HG02571 (cell line): ENCODE measurements around the gene WSCD1.

Source experiments
- ATAC-seq: cut with Tn5 transposase; IDR thresholded peaks from one replicate; pipeline ENCODE4 v1.9.1; 2021; ENCODE audit warnings: mild to moderate bottlenecking, moderate library complexity; ENCODE audit not compliant: unreplicated experiment

The WSCD1 gene

GRCh38 chr17:6147042-6147441, 76.9 kb downstream of the WSCD1 start:
- no peak for ATAC-seq

GRCh38 chr17:6153375-6153774, 83.2 kb downstream of the WSCD1 start:
- no peak for ATAC-seq

- ATAC-seq = no peak
Observed at GRCh38 chr17:6157716-6158115, 87.5 kb downstream of the WSCD1 start.

GRCh38 chr17:6159541-6160231, 89.5 kb downstream of the WSCD1 start:
- ATAC-seq = no peak

GRCh38 chr17:6160232-6160555, 90.0 kb downstream of the WSCD1 start:
- ATAC-seq = no peak

- ATAC-seq = no peak
Observed at GRCh38 chr17:6160911-6161855, 91.0 kb downstream of the WSCD1 start.

- no peak for ATAC-seq
Observed at GRCh38 chr17:6162216-6162615, 92.0 kb downstream of the WSCD1 start.

- ATAC-seq = no peak
Observed at GRCh38 chr17:6162892-6163291, 92.7 kb downstream of the WSCD1 start.

- ATAC-seq = no peak
Observed at GRCh38 chr17:6163612-6164333, 93.6 kb downstream of the WSCD1 start.

- no peak for ATAC-seq
Observed at GRCh38 chr17:6164996-6165395, 94.8 kb downstream of the WSCD1 start.

GRCh38 chr17:6165806-6166205, 95.6 kb downstream of the WSCD1 start:
- ATAC-seq = no peak

GRCh38 chr17:6166492-6167179, 96.5 kb downstream of the WSCD1 start:
- no peak for ATAC-seq

- ATAC-seq = no peak
Observed at GRCh38 chr17:6168296-6168695, 98.1 kb downstream of the WSCD1 start.

GRCh38 chr17:6170349-6170748, 100.2 kb downstream of the WSCD1 start:
- ATAC-seq = no peak

GRCh38 chr17:6172642-6173330, 102.6 kb downstream of the WSCD1 start:
- no peak for ATAC-seq

GRCh38 chr17:6173653-6174052, 103.5 kb downstream of the WSCD1 start:
- ATAC-seq = no peak
